ENCODE measurements around the gene MS4A10.

DNA sequence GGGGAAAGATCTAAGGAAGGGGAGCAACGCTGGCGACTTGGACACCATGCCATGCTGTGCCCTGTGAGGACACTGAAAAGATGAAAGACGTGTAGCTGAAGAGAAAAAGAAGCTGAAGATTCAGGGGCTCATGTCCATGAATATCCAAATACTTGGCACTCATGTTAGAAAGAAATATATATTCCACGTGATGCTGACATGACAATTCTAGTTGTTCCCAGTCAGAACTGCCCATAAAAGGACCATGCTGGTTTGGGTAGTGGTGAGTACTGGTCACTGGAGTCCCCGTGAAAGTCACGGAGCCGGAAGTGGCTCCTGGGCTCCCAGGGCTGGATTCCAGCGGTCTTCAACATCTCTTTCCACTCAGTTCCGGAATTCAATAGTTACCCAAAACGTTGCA is 18.6 kb upstream of the MS4A10 start:
- TF ChIP-seq CTCF (IDR thresholded peaks at IDR 0.05) (no peak), POLR2A (IDR thresholded peaks at IDR 0.05) (no peak)

Measured in breast epithelium (tissue), 3 donors.